ENCODE measurements around the gene GALT.

GRCh38 chr9:34653151-34654072 lies 6.9 kb downstream of the GALT start:
- no peak for TF ChIP-seq CTCF (conservative IDR thresholded peaks at IDR 0.05; ENCODE audit: low read depth, low read length)
- no peak for TF ChIP-seq EZH2 (IDR thresholded peaks at IDR 0.05; ENCODE audit: borderline replicate concordance, low read depth, low read length, poor library complexity, severe bottlenecking)

All from A673 (cell line).